SIG-M5 treated with dmso at 0.1 percent for 504 hours (cell line): ENCODE results near the gene FERMT1.

Experiments used
- DNase-seq: peaks from one replicate; lab custom pipeline; 2025; ENCODE audit not compliant: unreplicated experiment; lab: John Stamatoyannopoulos, UW

Gene FERMT1, protein sequence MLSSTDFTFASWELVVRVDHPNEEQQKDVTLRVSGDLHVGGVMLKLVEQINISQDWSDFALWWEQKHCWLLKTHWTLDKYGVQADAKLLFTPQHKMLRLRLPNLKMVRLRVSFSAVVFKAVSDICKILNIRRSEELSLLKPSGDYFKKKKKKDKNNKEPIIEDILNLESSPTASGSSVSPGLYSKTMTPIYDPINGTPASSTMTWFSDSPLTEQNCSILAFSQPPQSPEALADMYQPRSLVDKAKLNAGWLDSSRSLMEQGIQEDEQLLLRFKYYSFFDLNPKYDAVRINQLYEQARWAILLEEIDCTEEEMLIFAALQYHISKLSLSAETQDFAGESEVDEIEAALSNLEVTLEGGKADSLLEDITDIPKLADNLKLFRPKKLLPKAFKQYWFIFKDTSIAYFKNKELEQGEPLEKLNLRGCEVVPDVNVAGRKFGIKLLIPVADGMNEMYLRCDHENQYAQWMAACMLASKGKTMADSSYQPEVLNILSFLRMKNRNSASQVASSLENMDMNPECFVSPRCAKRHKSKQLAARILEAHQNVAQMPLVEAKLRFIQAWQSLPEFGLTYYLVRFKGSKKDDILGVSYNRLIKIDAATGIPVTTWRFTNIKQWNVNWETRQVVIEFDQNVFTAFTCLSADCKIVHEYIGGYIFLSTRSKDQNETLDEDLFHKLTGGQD

DNA sequence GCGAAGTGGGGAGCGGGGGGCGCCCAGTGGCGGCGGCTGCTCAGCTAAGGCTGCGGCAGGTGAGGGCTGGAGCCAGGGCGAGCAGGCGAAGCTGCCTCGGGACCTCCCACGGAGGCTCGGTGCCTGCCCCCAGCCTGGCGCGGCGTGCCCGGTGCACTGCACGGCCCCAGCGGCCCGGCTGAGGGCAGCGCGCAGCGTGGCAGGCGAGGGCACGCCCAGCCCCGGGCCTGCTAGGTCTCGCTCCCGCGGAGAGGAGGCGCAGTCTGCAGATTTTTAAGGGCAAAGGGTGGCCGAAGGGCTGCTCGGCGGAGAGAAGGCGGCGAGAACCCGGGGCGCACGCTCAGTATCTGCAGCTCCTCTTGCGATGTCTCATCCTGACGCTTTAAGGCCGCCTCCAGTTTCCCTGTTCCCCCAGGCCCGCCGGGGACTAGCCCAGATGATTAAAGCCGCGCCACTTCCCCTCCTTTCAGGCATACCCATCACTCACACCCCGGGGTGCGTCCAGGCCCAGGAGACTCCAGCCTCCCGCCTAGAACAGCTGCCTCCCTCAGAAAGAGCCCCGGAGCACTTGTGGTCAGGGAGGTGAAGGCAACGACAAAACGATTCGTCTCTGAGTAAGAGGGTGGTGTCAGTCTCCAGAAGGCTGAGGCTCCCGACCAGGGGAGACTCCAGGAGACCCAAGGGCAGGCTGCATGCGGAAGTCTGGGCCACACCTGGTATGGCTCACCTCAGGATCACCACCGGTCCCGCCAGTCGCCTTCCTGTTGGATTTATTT, at the start of gene FERMT1:
Gene FERMT1, minus strand, starts transcription at position 158 of the 776 bp plus-strand sequence. CDS start 3,476 bp downstream, outside the sequence.
- peak; percentile 68 for DNase-seq

DNA sequence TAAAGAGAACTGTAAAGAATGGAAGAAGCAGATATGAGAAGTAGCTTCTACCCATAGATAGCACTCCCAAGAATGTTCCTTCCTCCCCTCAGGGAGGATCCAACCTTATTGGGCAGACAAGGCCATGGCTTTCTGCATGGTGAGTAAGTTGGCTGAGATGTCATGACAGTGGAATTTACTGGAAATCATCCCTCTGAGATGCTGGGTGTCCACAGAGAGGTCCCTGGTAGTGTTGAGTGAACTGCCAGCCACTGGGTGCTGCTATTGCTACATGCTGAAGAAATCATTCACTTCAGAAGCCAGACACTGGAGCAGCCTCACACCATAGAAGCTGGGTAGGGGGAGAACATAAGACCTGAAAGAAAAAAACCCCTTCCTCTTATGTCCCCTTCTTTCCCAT, 46.4 kb upstream of the FERMT1 start:
- DNase-seq = peak; percentile 23

DNA sequence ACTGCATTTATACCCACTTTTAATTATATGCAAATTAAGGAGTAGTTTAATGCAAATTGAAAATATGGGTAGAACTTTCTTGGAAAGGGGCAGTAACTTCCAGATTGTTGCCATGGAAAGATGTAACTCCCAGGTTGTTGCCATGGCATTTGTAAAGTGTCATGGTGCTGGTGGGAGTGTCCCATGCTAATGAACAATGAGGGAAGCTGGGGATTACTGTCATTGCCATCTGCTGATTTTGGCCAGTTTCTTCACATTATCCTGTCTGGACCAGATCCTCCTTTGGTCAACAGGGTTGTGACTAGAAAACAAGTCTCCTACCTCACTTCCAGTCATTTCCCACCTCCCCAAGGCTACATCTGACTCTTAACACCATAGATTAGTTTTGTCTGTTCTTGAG, 45.4 kb upstream of the FERMT1 start:
- no peak for DNase-seq

DNA sequence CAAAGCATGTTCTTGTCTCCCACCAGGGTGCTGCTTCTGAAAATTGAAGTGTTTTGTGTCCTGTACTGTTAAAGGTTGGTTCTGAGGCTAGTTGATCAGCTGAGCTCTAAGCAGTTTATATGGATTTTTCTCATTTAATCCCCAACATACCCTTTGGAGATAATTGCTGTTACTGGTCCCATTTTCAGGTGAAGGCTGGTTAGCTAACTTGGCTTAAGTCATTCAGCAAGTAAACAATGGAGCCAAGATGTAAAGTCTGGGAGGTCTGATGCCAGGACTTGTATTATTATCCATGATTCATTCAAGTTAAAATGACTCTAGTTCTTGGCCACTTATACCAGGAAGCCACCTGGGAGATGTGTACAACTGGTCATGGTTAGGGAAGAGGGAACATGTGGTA, 42.5 kb upstream of the FERMT1 start:
- DNase-seq = no peak

DNA sequence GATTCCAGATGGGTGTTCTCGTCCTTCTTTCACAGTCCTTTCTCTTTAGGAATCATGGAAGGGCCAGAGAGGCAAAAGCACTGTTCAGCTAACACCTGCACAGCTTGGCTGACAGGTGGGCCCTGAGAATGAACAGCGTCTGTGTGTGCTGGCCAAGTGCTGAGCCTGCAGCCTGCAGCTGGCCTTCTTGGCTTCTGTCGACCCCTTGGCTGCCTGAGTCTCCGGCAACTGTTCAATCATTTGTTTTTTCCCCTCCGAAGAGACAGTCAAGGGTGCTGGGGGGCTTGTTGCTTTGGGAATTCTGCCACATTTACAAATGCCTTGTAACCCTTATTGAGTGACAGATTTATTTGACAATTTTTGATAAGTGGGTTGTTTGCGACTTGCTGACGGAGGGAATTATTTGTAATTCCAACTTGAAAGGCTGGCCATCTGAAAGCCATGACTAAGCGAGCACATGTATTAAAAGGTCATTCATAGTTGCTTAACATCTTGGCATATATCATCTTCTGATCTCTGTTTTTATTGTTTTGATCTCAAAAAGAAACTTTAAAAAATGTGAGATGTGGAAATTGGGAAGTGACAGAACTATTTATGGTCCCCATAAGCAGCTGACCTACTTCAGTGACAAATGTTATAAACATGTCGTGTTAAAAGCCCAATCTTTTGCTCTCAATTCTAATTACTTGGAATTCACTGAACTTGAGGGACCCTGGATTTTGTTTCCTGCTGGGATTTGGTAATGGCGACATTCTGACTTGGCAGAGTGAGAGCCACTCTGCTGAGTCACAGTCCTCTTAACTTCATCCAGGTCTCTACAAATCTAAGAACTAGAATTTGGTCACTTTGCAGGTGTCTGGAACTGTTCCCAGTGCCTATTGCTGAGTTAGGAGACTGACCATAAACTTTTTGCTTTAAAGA, 41.9 kb upstream of the FERMT1 start:
- no peak for DNase-seq

DNA sequence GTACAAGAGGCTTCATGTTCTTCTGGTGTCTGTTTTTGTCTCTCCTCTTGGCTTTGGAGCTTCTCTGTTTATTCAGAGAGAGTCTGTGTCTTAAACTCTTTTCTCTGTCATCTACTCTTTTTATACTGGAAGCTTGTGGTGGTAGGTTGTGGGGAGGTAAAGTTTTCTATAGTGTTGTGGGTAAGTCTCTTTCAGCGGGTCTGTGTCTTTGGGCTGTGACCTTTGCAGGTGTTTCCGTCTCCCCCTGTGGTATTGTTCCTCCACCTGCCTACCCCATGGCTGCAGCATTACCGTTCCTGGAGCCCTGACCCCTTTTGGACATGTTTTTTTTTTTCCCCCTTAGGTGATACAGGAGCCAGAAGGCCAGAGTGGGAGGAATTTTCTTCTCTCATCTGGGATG, 37.9 kb upstream of the FERMT1 start:
- no peak for DNase-seq

DNA sequence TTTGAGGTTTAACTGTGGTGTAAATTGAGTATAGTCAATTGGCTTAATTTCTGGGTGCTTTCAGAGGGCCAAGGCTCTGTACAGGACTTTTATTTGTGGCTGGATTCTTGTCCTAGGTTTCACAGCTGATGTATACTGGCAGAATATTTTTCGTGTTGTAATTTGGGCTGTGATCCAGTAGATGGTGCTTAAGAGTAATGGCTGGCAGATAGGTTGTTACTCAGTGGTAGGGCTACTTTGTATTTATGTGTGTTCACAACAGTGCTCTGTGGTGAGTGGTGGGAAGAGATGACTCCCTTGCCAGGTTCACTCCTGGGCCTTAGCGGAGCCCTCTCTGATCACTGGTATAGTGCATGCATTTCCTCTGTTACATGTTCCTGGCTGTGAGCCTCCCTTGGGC, 34.5 kb upstream of the FERMT1 start:
- peak; percentile 55 for DNase-seq

DNA sequence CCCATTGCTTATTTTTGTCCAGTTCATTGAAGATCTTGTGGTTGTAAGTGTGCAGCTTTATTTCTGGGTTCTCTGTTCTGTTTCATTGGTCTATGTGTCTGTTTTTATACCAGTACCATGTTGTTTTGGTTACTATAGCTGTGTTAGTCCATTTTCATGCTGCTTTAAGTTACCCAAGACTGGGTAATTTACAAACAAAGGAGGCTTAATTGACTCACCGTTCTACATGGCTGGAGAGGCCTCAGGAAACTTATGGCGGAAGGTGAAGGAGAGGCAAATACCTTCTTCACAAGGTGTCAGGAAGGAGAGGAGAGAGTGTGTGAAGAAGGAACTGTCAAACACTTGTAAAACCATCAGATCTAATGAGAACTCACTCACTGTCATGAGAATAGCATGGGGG, 29.9 kb upstream of the FERMT1 start:
- DNase-seq = no peak

DNA sequence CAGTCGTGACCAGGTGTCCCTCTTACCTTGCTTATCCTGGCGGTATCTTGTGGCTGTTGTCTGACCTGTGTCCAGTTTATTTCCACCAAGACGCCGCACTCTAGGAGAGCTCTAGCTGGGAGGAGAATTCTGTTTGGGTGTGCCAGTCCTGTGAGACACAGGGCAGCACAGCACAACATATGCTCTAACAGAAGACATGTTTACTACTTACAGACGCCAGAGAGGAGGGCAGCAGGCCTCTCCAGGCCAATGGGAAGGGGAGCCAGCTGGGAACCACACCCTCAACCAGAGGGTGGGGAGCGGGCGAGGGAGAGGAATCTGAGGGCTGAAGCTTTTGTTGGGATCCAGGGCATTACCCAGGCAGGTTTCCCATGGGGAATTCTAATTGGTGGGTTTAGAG, 25.2 kb upstream of the FERMT1 start:
- DNase-seq = no peak

DNA sequence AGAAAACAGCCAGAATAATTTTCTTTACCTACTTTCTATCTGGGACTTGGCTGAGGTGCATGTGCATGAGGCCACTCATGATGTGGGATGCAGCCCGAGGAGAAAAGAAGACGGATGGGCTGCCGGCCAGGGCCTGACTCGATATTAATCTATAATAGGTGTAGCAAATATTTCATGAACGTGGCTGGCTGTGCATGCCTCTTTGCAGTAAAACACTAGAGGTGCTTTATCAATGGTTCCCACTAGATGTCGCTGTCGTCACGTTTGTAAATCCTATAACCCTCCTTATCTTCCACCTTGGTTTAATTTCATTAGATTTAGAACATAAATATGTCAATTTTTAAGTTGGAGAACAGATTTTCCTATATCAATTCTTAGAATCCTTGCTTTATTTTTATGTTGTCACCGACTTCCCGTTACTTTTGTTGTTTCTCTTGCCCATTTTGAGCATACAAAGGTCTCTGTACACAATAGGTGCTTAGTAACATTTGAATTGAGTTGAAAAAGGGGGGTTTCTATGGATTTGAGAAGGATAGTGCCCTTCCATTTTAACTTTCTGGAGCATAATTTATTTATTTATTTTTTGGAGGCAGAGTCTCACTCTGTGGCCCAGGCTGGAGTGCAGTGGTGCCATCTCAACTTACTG, 19.6 kb upstream of the FERMT1 start:
- peak; percentile 55 for DNase-seq

DNA sequence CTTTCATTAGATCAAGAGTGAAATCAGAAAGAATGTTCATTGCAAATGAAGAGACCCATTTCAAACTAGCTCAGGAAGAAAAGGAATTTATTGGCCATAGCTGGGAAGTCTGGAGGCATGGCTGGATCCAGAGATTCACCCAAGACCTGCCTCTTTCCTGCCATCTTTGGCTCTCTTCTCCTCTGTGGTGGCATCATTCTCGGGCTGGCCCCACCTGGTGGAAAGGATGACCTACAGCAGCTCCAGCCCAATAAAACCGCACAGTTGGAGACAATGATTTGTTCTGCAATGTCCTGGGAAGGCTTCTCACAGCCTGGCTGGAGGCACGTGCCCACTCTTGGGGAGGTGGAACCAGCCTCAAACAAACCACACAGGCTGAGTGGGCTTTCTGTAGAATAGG, 18.1 kb upstream of the FERMT1 start:
- DNase-seq = no peak

DNA sequence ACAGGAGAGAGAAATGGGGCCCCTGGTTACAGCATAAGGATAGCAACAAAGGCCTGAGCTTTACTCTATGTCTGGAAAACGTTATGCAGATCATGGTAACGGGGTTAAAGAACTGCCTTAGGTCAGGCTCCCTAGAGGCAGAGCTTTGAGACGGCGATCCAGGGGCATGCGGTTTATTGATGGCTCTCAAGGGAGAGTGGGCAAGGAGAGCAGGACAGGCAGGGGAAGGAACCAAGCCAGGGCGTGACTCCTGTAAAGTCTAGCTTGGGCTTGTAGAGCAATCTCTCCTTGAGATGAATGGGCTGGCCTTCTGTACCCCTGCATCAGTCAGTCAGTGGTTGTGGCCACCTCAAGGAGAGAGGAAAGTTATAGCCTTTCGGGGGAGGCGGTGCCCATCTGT, 12.5 kb upstream of the FERMT1 start:
- no peak for DNase-seq

DNA sequence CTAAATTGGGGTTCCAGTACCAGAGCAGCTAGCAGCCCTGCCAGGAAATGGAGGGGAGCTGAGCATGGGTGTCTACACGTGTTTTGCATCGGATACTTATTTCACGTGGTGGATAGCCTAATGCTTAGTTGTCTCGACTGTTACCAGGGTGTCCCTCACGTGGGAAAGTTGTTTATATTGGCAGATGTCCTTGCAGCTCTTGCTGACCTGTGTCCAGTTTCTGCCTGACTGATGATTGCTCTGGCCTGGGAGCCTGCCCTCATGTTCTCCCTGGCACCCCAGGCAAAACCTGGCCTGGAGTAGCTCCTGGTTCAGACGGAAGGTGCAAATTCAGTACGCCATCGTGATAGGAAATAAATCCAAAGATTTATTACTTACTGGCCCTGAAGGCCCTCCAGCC, 11.8 kb upstream of the FERMT1 start:
- no peak for DNase-seq

DNA sequence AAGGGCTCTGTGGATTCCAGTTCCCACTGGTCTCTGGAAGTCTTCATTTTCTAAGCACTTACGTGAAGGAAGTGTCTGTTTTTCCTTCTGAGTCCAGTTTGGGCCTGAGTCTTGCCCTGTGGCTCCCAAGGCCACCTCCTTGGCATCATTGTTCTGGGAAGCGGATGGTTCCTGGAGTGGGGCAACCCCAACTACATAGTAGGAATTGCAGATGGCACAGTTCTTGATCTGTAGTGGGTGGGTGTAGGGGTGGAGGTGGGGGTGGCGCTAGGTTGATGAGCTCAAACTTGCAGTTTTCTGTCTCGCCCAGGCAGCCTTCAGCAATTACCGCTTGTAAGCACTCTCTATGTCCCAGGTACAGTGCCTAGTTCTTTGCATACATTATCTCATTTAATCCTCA, 7.2 kb upstream of the FERMT1 start:
- no peak for DNase-seq

DNA sequence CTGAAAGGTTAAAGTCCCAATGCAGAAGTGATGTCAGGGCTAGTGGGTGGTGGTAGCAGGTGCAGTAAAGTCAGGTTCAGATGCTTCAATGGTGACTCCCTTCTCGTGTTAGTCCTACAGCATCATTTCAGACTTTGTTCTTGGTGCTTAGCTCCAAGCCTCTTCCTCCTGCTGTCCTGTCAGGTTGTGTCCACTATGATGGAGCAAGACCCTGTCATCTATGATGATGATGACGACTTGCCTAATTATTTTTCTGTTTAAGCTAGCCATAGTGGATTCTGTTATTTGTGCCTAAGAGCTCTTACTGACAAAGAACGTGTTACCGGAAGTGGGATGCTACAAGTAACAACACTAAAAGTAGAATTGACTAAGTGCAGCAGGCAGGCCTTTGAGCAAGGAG, 5.0 kb upstream of the FERMT1 start:
- no peak for DNase-seq

DNA sequence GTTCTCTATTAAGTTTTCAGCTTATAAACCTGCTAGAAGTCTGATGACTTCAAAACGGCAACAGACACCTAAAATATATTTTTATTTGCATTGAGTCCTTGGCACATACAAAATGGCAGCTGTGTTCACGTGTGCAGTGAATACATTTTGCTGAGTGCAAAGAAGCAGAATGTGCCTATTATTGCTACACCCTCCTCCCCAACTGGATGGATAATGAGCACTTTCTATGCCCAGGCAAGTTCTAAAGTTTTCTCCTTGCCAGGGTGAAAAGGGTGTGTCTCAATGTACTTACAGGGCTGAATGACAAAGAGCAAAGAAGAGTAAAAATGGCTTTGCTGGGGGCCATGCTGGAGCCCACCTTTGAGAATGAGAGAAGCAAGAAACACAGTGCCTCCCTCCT, 4.0 kb upstream of the FERMT1 start:
- no peak for DNase-seq

DNA sequence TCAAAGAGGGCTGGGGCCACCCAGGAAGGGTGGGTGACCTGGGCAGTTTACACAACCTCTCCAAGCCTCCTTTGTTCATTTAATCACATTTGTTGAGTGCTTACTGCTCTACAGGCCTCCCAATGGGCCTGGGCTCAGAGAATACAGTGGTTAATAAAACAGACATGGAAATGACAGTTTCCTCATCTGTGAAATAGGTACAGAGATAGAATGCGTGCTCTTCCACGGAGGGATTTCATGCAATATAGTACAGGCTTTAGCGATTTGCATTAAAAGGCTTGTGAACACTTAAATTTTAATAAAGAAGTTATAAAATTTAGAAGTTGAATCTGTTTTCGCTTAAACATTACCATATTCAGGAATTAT, 802 bp upstream of the FERMT1 start:
- no peak for DNase-seq

DNA sequence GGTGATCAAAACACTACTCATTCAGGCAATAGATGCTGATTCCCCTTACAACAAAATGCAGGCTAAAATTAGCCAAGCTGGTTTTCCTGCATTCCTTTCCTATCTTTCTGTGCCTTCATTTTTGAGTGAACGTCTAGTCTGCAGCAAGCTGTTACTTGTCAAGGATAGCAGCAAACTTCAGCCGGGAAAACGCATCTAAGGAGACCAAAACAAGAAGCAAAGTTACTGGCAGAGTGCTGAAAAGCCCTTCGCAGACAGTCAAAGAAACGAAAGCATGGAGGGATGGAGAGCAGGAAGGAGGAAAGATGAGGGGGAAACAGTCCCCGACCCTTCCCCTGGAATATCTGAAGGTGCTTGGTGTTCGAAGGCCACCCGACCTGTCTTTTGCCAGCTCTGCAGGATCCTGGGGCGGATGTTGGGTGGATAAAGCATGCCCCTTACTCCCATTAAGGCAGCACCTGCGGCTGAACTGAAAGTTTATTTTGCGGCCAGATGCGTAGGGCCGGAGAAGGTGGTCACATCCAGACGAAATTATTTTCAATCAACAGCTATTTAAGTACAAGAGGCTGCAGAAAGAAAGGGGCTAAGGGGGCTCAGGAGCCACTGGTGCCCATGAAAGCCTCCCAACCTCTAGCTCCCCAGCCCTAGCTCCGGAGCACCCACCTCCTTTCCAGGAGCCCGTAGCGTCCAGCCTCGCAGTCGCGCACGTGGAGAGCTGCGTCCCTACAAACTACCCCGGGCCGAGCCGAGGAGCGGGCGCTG, 538 bp downstream of the FERMT1 start:
- peak; percentile 8 for DNase-seq

DNA sequence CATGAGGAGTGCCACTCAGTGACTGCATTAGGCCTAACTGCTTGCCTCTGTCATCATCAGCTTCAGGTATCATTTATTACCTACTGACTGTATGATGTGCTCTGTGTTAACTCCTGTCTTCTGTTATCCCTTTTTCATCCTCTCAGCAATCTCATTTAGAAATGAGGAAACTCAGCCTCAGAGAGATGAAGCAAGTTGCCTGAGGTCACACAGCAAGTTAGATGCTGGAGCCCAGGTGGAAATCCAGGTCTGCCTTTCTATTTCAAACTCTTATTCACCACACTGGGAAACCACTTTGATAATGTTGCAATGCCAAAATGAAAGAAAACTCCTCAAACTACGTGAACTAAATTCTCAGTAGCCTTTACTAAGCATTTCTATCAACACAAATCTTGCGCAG, 1.3 kb downstream of the FERMT1 start:
- DNase-seq = no peak
